Type B pancreatic cell (in vitro differentiated cells): Measurements from ENCODE around the gene HSPA1L. TPM values are rescaled to one million over a fixed set of nuclear protein-coding genes. Genes with fewer than 3 reads are reported as not detected.

Experiments
- DNase-seq: peaks from one replicate; pipeline ENCODE4 v3.0.0; 2021; ENCODE audit warnings: mixed read lengths; ENCODE audit not compliant: unreplicated experiment; ENCODE audit errors: extremely low spot score
- H3K27ac Mint-ChIP-seq: 2 replicates; pipeline ENCODE4 v1.8.0; 2021; ENCODE audit warnings: mild to moderate bottlenecking, mixed read lengths
- H3K27me3 Mint-ChIP-seq: 2 replicates; pipeline ENCODE4 v1.8.0; 2021; ENCODE audit warnings: mixed read lengths
- H3K36me3 Mint-ChIP-seq: 2 replicates; pipeline ENCODE4 v1.8.0; 2021; ENCODE audit warnings: mixed read lengths
- H3K4me1 Mint-ChIP-seq: one replicate; pipeline ENCODE4 v1.8.0; 2021; ENCODE audit warnings: mixed read lengths; ENCODE audit not compliant: unreplicated experiment
- H3K4me3 Mint-ChIP-seq: 2 replicates; pipeline ENCODE4 v1.8.0; 2021; ENCODE audit warnings: mild to moderate bottlenecking, mixed read lengths
- H3K9me3 Mint-ChIP-seq: 2 replicates; pipeline ENCODE4 v1.8.0; 2021; ENCODE audit warnings: mixed read lengths
- total RNA-seq: library from RNA; stranded (reverse); gene quantifications from 2 replicates; pipeline ENCODE4 v1.2.1, GENCODE V29; 2021; ENCODE audit warnings: low replicate concordance
- TF ChIP-seq, protein P1 (sequence below): fragments of 200-600 bp; sonication (generic); conservative IDR thresholded peaks from 2 replicates; pipeline ENCODE4 v1.5.0; 2021; ENCODE audit warnings: antibody characterized with exemption, mild to moderate bottlenecking

Gene HSPA1L
- total RNA-seq, 1 donor from 2014 or later, result 1.8 TPM

DNA sequence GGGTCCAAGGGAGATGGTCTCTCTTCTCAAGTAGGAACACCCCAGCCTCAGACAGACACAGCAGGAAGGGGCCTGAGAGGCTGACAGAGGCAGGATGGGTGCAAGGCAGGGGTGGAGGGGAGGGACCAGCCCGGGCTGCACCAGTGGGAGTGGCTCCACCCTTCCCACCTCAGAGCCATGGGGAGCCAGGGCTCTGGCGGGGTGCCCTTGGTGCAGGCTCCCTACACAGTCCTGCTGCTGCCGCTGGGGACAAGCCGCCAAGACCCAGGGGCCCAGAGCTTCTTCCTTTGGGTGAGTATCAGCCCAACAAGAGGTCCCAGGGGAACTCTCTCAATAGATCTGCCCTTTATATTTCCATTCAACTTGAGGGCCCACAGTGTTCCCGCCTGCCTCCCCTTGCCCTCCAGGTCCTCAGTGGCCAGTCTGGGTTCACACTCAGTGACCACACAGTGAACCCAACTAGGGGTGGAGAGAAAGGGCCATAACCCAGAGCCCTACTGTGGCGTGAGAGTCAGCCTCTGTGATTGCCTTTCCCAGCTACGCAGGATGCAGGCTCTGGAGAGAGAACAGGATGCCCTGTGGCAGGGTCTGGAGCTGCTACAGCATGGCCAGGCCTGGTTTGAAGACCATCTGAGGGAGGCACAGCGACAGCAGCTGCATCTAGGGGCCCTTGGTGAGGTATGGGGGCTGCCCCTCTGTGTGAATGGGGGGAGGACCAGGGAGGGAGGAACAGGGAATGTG, 52.0 kb downstream of the HSPA1L start:
- Mint-ChIP-seq H3K4me3 (no peak overlapping the region), H3K4me1 (peaks cover 11% of the 10 kb centered on the region), H3K27me3 (no peaks in the 10 kb centered on the region), H3K27ac (peak overlapping the region; percentile 62), H3K36me3 (peaks cover 25% of the 10 kb centered on the region), H3K9me3 (no peaks in the 10 kb centered on the region)
- no peak for DNase-seq
- TF ChIP-seq, protein P1, sequence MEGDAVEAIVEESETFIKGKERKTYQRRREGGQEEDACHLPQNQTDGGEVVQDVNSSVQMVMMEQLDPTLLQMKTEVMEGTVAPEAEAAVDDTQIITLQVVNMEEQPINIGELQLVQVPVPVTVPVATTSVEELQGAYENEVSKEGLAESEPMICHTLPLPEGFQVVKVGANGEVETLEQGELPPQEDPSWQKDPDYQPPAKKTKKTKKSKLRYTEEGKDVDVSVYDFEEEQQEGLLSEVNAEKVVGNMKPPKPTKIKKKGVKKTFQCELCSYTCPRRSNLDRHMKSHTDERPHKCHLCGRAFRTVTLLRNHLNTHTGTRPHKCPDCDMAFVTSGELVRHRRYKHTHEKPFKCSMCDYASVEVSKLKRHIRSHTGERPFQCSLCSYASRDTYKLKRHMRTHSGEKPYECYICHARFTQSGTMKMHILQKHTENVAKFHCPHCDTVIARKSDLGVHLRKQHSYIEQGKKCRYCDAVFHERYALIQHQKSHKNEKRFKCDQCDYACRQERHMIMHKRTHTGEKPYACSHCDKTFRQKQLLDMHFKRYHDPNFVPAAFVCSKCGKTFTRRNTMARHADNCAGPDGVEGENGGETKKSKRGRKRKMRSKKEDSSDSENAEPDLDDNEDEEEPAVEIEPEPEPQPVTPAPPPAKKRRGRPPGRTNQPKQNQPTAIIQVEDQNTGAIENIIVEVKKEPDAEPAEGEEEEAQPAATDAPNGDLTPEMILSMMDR, result no peak

DNA sequence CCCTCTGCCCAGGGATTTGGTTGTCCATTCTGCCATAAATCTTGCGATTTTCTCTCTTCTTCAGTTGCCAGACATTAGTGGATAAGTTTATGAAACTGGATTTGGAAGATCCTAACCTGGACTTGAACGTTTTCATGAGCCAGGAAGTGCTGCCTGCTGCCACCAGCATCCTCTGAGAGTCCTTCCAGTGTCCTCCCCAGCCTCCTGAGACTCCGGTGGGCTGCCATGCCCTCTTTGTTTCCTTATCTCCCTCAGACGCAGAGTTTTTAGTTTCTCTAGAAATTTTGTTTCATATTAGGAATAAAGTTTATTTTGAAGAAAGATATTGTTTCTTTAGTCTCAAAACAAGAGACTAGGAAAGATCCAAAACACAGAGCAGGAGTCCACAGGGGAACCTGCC, 52.7 kb downstream of the HSPA1L start, which contains the start of gene SAPCD1:
SAPCD1 (plus strand) TSS at position 301 of the 400 bp plus-strand sequence. CDS start 399 bp downstream, outside the sequence.
- H3K27ac Mint-ChIP-seq, result peak within 1 kb of the TSS; percentile 62
- no peaks in the 10 kb centered on the region for H3K9me3 Mint-ChIP-seq
- DNase-seq, result no peak
- H3K27me3 Mint-ChIP-seq, result no peaks in the 10 kb centered on the region
- peaks cover 11% of the 10 kb centered on the region for H3K4me1 Mint-ChIP-seq
- H3K4me3 Mint-ChIP-seq, result no peak within 1 kb of the TSS
- TF ChIP-seq, protein P1, result no peak
- peaks cover 25% of the 10 kb centered on the region for H3K36me3 Mint-ChIP-seq

DNA sequence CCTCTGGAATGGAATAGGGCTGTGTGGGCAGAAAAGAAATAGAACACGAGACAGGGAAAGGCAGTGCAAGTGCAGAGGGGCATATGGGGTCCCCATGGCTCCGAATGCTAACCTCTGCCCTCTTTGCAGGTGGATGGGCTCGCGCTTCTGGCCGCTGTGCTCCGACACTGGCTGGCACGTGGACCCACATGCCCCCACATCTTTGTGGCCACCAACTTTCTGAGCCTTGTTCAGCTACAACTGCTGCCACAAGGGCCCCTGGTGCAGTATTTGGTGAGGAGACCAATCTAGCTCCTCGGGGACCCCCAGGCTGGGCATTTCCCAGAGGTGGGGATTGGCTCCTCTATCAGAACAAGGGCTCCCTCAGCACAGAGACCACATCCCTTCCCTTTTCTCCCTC, 53.7 kb downstream of the HSPA1L start:
- Mint-ChIP-seq H3K4me1 (peaks cover 11% of the 10 kb centered on the region), H3K27ac (no peak overlapping the region), H3K9me3 (no peaks in the 10 kb centered on the region), H3K27me3 (no peaks in the 10 kb centered on the region), H3K36me3 (peaks cover 25% of the 10 kb centered on the region), H3K4me3 (no peak overlapping the region)
- no peak for DNase-seq
- TF ChIP-seq, protein P1, result no peak

DNA sequence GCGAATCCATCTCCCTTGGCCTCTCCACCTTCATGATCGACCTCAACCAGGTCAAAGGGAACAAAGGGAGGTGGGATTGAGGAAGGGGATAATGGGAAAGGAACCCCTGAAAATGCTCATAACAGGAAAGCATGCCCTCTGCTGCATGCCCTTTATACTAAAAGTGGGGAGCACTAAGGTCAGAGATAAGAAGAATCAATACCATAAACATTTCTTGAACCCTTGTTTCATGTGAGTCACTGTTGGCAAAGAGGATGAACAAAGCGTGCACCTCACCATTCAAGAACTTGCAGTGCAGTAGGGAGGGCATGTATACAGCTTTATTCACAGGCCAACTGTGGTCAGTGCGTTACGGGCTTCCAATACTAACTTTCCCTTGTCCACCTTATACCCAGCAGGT, 54.3 kb downstream of the HSPA1L start:
- no peak overlapping the region for H3K27ac Mint-ChIP-seq
- peaks cover 11% of the 10 kb centered on the region for H3K4me1 Mint-ChIP-seq
- peaks cover 25% of the 10 kb centered on the region for H3K36me3 Mint-ChIP-seq
- DNase-seq, result no peak
- no peak overlapping the region for H3K4me3 Mint-ChIP-seq
- H3K27me3 Mint-ChIP-seq, result no peaks in the 10 kb centered on the region
- H3K9me3 Mint-ChIP-seq, result no peaks in the 10 kb centered on the region
- TF ChIP-seq, protein P1, result no peak

Other genes with a start within 250 kb of the HSPA1L start
- 0.22 TPM in 1 of 2 replicates, not detected in the other for gene LTA, start 243.0 kb downstream of the HSPA1L start, total RNA-seq
- gene TNF, start 239.7 kb downstream of the HSPA1L start, total RNA-seq, result not detected in 2 replicates
- 0.34 and 1.0 TPM in 2 replicates for gene LTB, start 232.9 kb downstream of the HSPA1L start, total RNA-seq
- not detected in 2 replicates for gene LST1, start 229.0 kb downstream of the HSPA1L start, total RNA-seq
- gene NCR3, start 222.3 kb downstream of the HSPA1L start, total RNA-seq, result not detected in 2 replicates
- 0.59 and 3.8 TPM in 2 replicates for gene AIF1, start 200.0 kb downstream of the HSPA1L start, total RNA-seq
- 151 and 235 TPM in 2 replicates for gene PRRC2A, start 194.6 kb downstream of the HSPA1L start, total RNA-seq
- gene BAG6, start 162.6 kb downstream of the HSPA1L start, total RNA-seq, result 334 and 378 TPM in 2 replicates
- gene APOM, start 159.4 kb downstream of the HSPA1L start, total RNA-seq, result 11.2 and 20.9 TPM in 2 replicates
- 22.3 and 28.1 TPM in 2 replicates for gene C6orf47, start 154.5 kb downstream of the HSPA1L start, total RNA-seq
- gene GPANK1, start 150.3 kb downstream of the HSPA1L start, total RNA-seq, result 17.6 and 20.2 TPM in 2 replicates
- 142 and 175 TPM in 2 replicates for gene CSNK2B, start 149.2 kb downstream of the HSPA1L start, total RNA-seq
- 13.9 and 22.0 TPM in 2 replicates for gene LY6G5B, start 145.3 kb downstream of the HSPA1L start, total RNA-seq
- 2.0 and 2.3 TPM in 2 replicates for gene LY6G5C, start 134.2 kb downstream of the HSPA1L start, total RNA-seq
- 80.9 and 91.3 TPM in 2 replicates for gene ABHD16A, start 112.0 kb downstream of the HSPA1L start, total RNA-seq
- not detected in 2 replicates for gene LY6G6F, start 108.4 kb downstream of the HSPA1L start, total RNA-seq
- 1.5 TPM in 1 of 2 replicates, not detected in the other for gene LY6G6D, start 99.9 kb downstream of the HSPA1L start, total RNA-seq
- gene LY6G6C, start 93.5 kb downstream of the HSPA1L start, total RNA-seq, result 2.5 and 16.2 TPM in 2 replicates
- 0.41 and 0.81 TPM in 2 replicates for gene MPIG6B, start 91.9 kb downstream of the HSPA1L start, total RNA-seq
- 101 and 138 TPM in 2 replicates for gene DDAH2, start 86.0 kb downstream of the HSPA1L start, total RNA-seq
- 294 and 381 TPM in 2 replicates for gene CLIC1, start 78.8 kb downstream of the HSPA1L start, total RNA-seq
- gene MSH5, start 75.3 kb downstream of the HSPA1L start, total RNA-seq, result 20.7 and 46.7 TPM in 2 replicates
- gene SAPCD1, start 52.6 kb downstream of the HSPA1L start, total RNA-seq, result 3.2 and 8.9 TPM in 2 replicates
- gene VWA7, start 38.0 kb downstream of the HSPA1L start, total RNA-seq, result 6.1 and 6.4 TPM in 2 replicates
- 89.0 and 104 TPM in 2 replicates for gene VARS1, start 19.5 kb downstream of the HSPA1L start, total RNA-seq
- gene LSM2, start 8.3 kb downstream of the HSPA1L start, total RNA-seq, result 57.9 and 74.5 TPM in 2 replicates
- gene HSPA1A, start 260 bp upstream of the HSPA1L start, total RNA-seq, result 45.7 and 54.7 TPM in 2 replicates
- 132 and 252 TPM in 2 replicates for gene HSPA1B, start 12.5 kb upstream of the HSPA1L start, total RNA-seq
- 46.9 and 62.5 TPM in 2 replicates for gene NEU1, start 47.5 kb upstream of the HSPA1L start, total RNA-seq
- 8.8 and 10.6 TPM in 2 replicates for gene SLC44A4, start 63.7 kb upstream of the HSPA1L start, total RNA-seq
- gene EHMT2, start 82.4 kb upstream of the HSPA1L start, total RNA-seq, result 59.9 and 136 TPM in 2 replicates
- 8.2 and 37.7 TPM in 2 replicates for gene ZBTB12, start 86.8 kb upstream of the HSPA1L start, total RNA-seq
- gene C2, start 112.4 kb upstream of the HSPA1L start, total RNA-seq, result 2.2 and 3.6 TPM in 2 replicates
- gene CFB, start 130.8 kb upstream of the HSPA1L start, total RNA-seq, result 7.8 and 13.6 TPM in 2 replicates
- gene NELFE, start 143.7 kb upstream of the HSPA1L start, total RNA-seq, result 63.9 and 73.0 TPM in 2 replicates
- 84.2 and 100 TPM in 2 replicates for gene SKIC2, start 143.9 kb upstream of the HSPA1L start, total RNA-seq
- 24.2 and 28.9 TPM in 2 replicates for gene DXO, start 156.9 kb upstream of the HSPA1L start, total RNA-seq
- gene C4A, start 166.8 kb upstream of the HSPA1L start, total RNA-seq, result 5.2 and 9.7 TPM in 2 replicates
- gene C4B, start 199.5 kb upstream of the HSPA1L start, total RNA-seq, result 5.3 and 9.2 TPM in 2 replicates
- gene CYP21A2, start 223.1 kb upstream of the HSPA1L start, total RNA-seq, result 0.14 and 0.68 TPM in 2 replicates